ENCODE data around the gene TAS1R2. TPM values are rescaled to one million over a fixed set of nuclear protein-coding genes. Genes with fewer than 3 reads are reported as not detected.
A peak's percentile ranks its signal among the peaks of the same experiment; 100 is the strongest.

Gene TAS1R2
- total and polyA plus RNA-seq, 2 of the 4 experiments (the other 2 are of a cell fraction) = not detected

- peak overlapping the region; percentile 85 for H3K4me2 ChIP-seq (ENCODE audit: low read depth, low read length)
- H3K36me3 ChIP-seq (ENCODE audit: control insufficient read depth, insufficient read depth, low read length) = no peaks in the 10 kb centered on the region
- peak overlapping the region; percentile 66 for H2AK9ac ChIP-seq (replicated peaks; ENCODE audit: low read depth, low read length, poor library complexity)
- no peak overlapping the region for H3K18ac ChIP-seq (ENCODE audit: low read depth, low read length)
- ChIA-PET POLR2A (ENCODE audit: unreplicated experiment) (no interaction called here), CTCF (interaction anchor here (3.0 kb wide), 1 partner anchor 11 kb away, joined by 14 read pairs; no protein-coding TSS in a partner anchor)
- H3K9me1 ChIP-seq (ENCODE audit: insufficient read depth, low read length) = 0 out of 2 replicates have a peak, but pooled peaks cover 5% of the 10 kb centered on the region
- H2AFZ ChIP-seq (replicated peaks; ENCODE audit: low read length, poor library complexity) = peak overlapping the region; percentile 97
- no peak overlapping the region for H2BK15ac ChIP-seq (ENCODE audit: low read depth, low read length)
- in situ Hi-C loops (cut with MboI; ENCODE audit: low sequenced_read_pairs) (no loop called here), intact Hi-C loops (cut with micrococcal nuclease) (no loop called here), dilution Hi-C loops (cut with HindIII; ENCODE audit: low sequenced_read_pairs, unreplicated experiment) (no loop called here)
- H4K8ac ChIP-seq (ENCODE audit: low read depth in 2 of 2, low read length in 2 of 2) = no peak overlapping the region; a peak in 2 of 4 replicates
- peaks cover 2% of the 10 kb centered on the region for H3K4me1 ChIP-seq (ENCODE audit: control insufficient read depth, insufficient read depth, low read length)
- no peak for DNase-seq
- H2BK20ac ChIP-seq (ENCODE audit: low read depth, low read length) = no peak overlapping the region
- no peak overlapping the region for H2BK5ac ChIP-seq (ENCODE audit: low read depth, low read length, poor library complexity, severe bottlenecking)
- H3K56ac ChIP-seq (ENCODE audit: extremely low read depth, insufficient read depth, low read length) = no peak overlapping the region
- peak overlapping the region; percentile 81 for H3K4me3 ChIP-seq (ENCODE audit: insufficient read depth, low read depth, low read length)
- no peak overlapping the region for H2BK120ac ChIP-seq (ENCODE audit: low read depth, low read length)
- H3K4ac ChIP-seq (ENCODE audit: low read depth, low read length) = 0 out of 2 replicates have a peak overlapping the region, but pooled peaks have one; percentile 8
- H3K27me3 ChIP-seq (ENCODE audit: control insufficient read depth, insufficient read depth, low read length) = no peaks in the 10 kb centered on the region
- H4K20me1 ChIP-seq (ENCODE audit: insufficient read depth, low read length) = peaks cover under 1% of the 10 kb centered on the region; the same call in 1 of the 2 replicates
- no peaks in the 10 kb centered on the region for H3K9me3 ChIP-seq (ENCODE audit: control insufficient read depth, insufficient read depth, low read length)
- H4K91ac ChIP-seq (ENCODE audit: insufficient read depth, low read depth, low read length) = no peak overlapping the region
- 0 out of 2 replicates have a peak overlapping the region, but pooled peaks have one; percentile 24 for H2AK5ac ChIP-seq (ENCODE audit: low read depth, low read length)
- H3K9ac ChIP-seq (ENCODE audit: low read depth, low read length) = peak overlapping the region; percentile 74
- BruUV-seq (replicated peaks) = no TSS peak
- H4K5ac ChIP-seq (ENCODE audit: low read depth, low read length) = no peak overlapping the region
- peak overlapping the region; percentile 46; the same call in 1 of the 2 replicates for H3K27ac ChIP-seq (ENCODE audit: insufficient read depth, low read length)
- no peak for TF ChIP-seq CEBPB (IDR thresholded peaks at IDR 0.05; ENCODE audit: low read depth, low read length)
- TF ChIP-seq MAZ (IDR thresholded peaks at IDR 0.05; ENCODE audit: borderline replicate concordance, low read depth, low read length) = 0 out of 2 replicates have a peak, but pooled peaks have one; percentile 8
- peak; percentile 65 for TF ChIP-seq POLR2A (IDR thresholded peaks at IDR 0.05; ENCODE audit: low read depth, low read length)
- TF ChIP-seq RFX5 (IDR thresholded peaks at IDR 0.05; ENCODE audit: low read depth, low read length) = no peak
- ATAC-seq (ENCODE audit: low read depth) = peak; percentile 1
- WGBS, 2 experiments (ENCODE audit: extremely low coverage in 2 of 2, insufficient read length in 1 of 2) = 0% methylated on average over 14 of the region's 44 CpGs; no CpG with 5 or more reads in 1 of the 2 experiments
- no peak overlapping the region for H3K23ac ChIP-seq (ENCODE audit: low read depth, low read length)
- H3K79me1 ChIP-seq (ENCODE audit: low read depth in 1 of 2, low read length in 2 of 2) = peaks cover 0 to 10% of the 10 kb centered on the region in 2 experiments; a peak in 1 of 4 replicates
- H3K14ac ChIP-seq (replicated peaks; ENCODE audit: low read depth, low read length) = no peak overlapping the region
Observed at GRCh38 chr1:18901952-18902522, 42.6 kb upstream of the TAS1R2 start.
